Psoas muscle (tissue), 8 donors: Measurements from ENCODE around the gene SDR42E1. TPM values are rescaled to one million over a fixed set of nuclear protein-coding genes. Genes with fewer than 3 reads are reported as not detected.

Experiments
- ATAC-seq, 4 donors: fragments of 200-7000 bp; cut with Tn5 transposase; one replicate each; pipeline ENCODE4 v1.9.1; 2020; ENCODE audit warnings: moderate library complexity in 3 of 4, mild to moderate bottlenecking in 2 of 4
- DNase-seq, 2 donors: peaks; one replicate each; pipeline ENCODE4 v3.0.0-alpha.2; 2020
- H3K27ac ChIP-seq: fragments of 200-600 bp; one replicate; pipeline ENCODE4 v1.8.0; 2022
- H3K27me3 ChIP-seq, 3 donors: fragments of 200-600 bp in 1 of 3; one replicate each; pipeline versions ENCODE4 v1.6.1 to v1.8.0; 2013 to 2022; ENCODE audit warnings: low read length in 2 of 3, mild to moderate bottlenecking in 2 of 3, moderate library complexity in 1 of 3; ENCODE audit not compliant: insufficient read depth in 3 of 3
- H3K36me3 ChIP-seq, 2 donors: fragments of 200-600 bp in 1 of 2; one replicate each; pipeline versions ENCODE4 v1.6.1 to v1.8.0; 2013 to 2022; ENCODE audit warnings: low read depth in 1 of 2, mild to moderate bottlenecking in 1 of 2, moderate library complexity in 1 of 2; ENCODE audit not compliant: insufficient read depth in 1 of 2
- H3K4me1 ChIP-seq: fragments of 200-600 bp; one replicate; pipeline ENCODE4 v1.8.0; 2022
- H3K4me3 ChIP-seq: fragments of 200-600 bp; one replicate; pipeline ENCODE4 v1.8.0; 2022; ENCODE audit warnings: mild to moderate bottlenecking
- H3K9me3 ChIP-seq: fragments of 200-600 bp; one replicate; pipeline ENCODE4 v1.8.0; 2022
- CTCF ChIP-seq: fragments of 200-600 bp; IDR thresholded peaks from one replicate; pipeline ENCODE4 v1.8.0; 2022; ENCODE audit warnings: antibody characterized with exemption
- WGBS, 3 donors: extraction: QIAGEN DNeasy Blood & Tissue Kit; methylation state at CpG; one replicate each; pipeline versions ENCODE4 v1.1.6 to v1.1.7; 2013; 5-methylcytosine and 5-hydroxymethylcytosine counted together
- intact Hi-C, 2 donors: fragments of 100-400 bp; cut with DNase I; formaldehyde crosslinking; loops; one replicate each; pipeline versions ENCODE4 v1.11.0 to v1.14.2; 2022
- polyA plus RNA-seq, 3 donors: library from polyadenylated mRNA; stranded (reverse); fragments of 200-250 nt; gene quantifications; one replicate each; pipeline ENCODE4 v1.2.3, GENCODE V29; 2013
- total RNA-seq, 4 donors: library from RNA; stranded (reverse); fragmentation: NEBNext Ultra II Directional in 2 of 4; extraction: Animal tissue kit (Norgen Biotek cat#: 25700) in 2 of 4; gene quantifications; one replicate each; pipeline versions ENCODE4 v1.2.1 to v1.2.4, GENCODE V29; 2021 to 2023
- donor health status: healthy with polysubstance abuse.
- donor health status: DM: no; HTN: no; CAD: no; lungs with moderate emphysema.
- donor health status: Bipolar disorder and iron deficiency.
- donor health status: healthy.
- donor health status: DM: yes; HTN: yes; CAD: no.
- donor health status: DM: no; HTN: no; CAD: no.
- donor health status: DM: no; HTN: no; CAD: no.
- donor health status: DM: yes; HTN: yes; CAD: no.

The SDR42E1 gene
- total and polyA plus RNA-seq, 7 donors: 0.01 to 0.04 (median 0.03) TPM; not detected in 3

- no peak overlapping the region for H3K27ac ChIP-seq
- H3K27me3 ChIP-seq: no peaks in the 10 kb centered on the region
- no peak for TF ChIP-seq CTCF
- ATAC-seq (no peak), DNase-seq (no peak)
- H3K4me3 ChIP-seq: no peak overlapping the region
- WGBS, 3 donors: 53 to 56% (median 55%) methylated on average over 11 of the region's 11 CpGs
- H3K36me3 ChIP-seq: no peaks in the 10 kb centered on the region
- intact Hi-C loops: no loop called here
- no peaks in the 10 kb centered on the region for H3K9me3 ChIP-seq
- H3K4me1 ChIP-seq: peaks cover 4% of the 10 kb centered on the region
Observed at GRCh38 chr16:81996664-81997509, 14.4 kb downstream of the SDR42E1 start.

- H3K4me3 ChIP-seq: no peak overlapping the region
- no peak overlapping the region for H3K27ac ChIP-seq
- no peaks in the 10 kb centered on the region for H3K36me3 ChIP-seq
- no peak for TF ChIP-seq CTCF
- DNase-seq: no peak
- no peak for ATAC-seq
- WGBS, 3 donors: 63 to 66% (median 65%) methylated on average over 3 of the region's 3 CpGs
- H3K27me3 ChIP-seq: no peaks in the 10 kb centered on the region
- intact Hi-C loops: no loop called here
- no peaks in the 10 kb centered on the region for H3K9me3 ChIP-seq
- peaks cover 4% of the 10 kb centered on the region for H3K4me1 ChIP-seq
Observed at GRCh38 chr16:81995651-81996050, 15.6 kb downstream of the SDR42E1 start.

GRCh38 chr16:81994485-81994884, 16.8 kb downstream of the SDR42E1 start:
- no peak for TF ChIP-seq CTCF
- Histone ChIP-seq H3K36me3 (no peaks in the 10 kb centered on the region), H3K27ac (no peak overlapping the region), H3K4me3 (no peak overlapping the region), H3K27me3 (no peaks in the 10 kb centered on the region), H3K4me1 (peaks cover 4% of the 10 kb centered on the region), H3K9me3 (no peaks in the 10 kb centered on the region)
- intact Hi-C loops: no loop called here
- WGBS, 3 donors: 82 to 85% (median 85%) methylated on average over 5 of the region's 5 CpGs
- DNase-seq (no peak), ATAC-seq (no peak)

- peaks cover 3% of the 10 kb centered on the region for H3K4me1 ChIP-seq
- no peak for ATAC-seq
- H3K9me3 ChIP-seq: no peaks in the 10 kb centered on the region
- WGBS, 3 donors: 59 to 68% (median 59%) methylated on average over 3 of the region's 3 CpGs
- no peak overlapping the region for H3K27ac ChIP-seq
- H3K27me3 ChIP-seq: no peaks in the 10 kb centered on the region
- DNase-seq: no peak
- H3K4me3 ChIP-seq: no peak overlapping the region
- intact Hi-C loops: no loop called here
- H3K36me3 ChIP-seq: no peaks in the 10 kb centered on the region
- TF ChIP-seq CTCF: no peak
Observed at GRCh38 chr16:81992859-81993258, 18.4 kb downstream of the SDR42E1 start.

GRCh38 chr16:81987706-81988105, 23.6 kb downstream of the SDR42E1 start:
- Histone ChIP-seq H3K27ac (no peak overlapping the region), H3K4me1 (no peaks in the 10 kb centered on the region), H3K4me3 (no peak overlapping the region), H3K36me3 (no peaks in the 10 kb centered on the region), H3K9me3 (no peaks in the 10 kb centered on the region), H3K27me3 (no peaks in the 10 kb centered on the region)
- intact Hi-C loops: no loop called here
- ATAC-seq (no peak), DNase-seq (no peak)
- TF ChIP-seq CTCF: no peak
- 79 to 84% (median 82%) methylated on average over 5 of the region's 5 CpGs for WGBS, 3 donors
